Endothelial cell of umbilical vein (primary cell): ENCODE results near the gene SCD. TPM values are rescaled to one million over a fixed set of nuclear protein-coding genes. Genes with fewer than 3 reads are reported as not detected.

Experiments
- BruUV-seq: library from RNA; stranded (reverse); fragments of 400-500 nt; replicated peaks from 2 replicates; lab custom pipeline; 2021; lab: Mats Ljungman, UMichigan
- CTCF ChIA-PET: fragments of 300-600, 350-600 bp; sonication (Branson Sonifier 250); formaldehyde crosslinking; loops from one replicate; lab custom pipeline; 2021; ENCODE audit warnings: antibody characterized with exemption, inconsistent platforms; lab: Charles Lee
- POLR2A ChIA-PET: fragments of 300-600, 350-600 bp; sonication (Branson Sonifier 250); formaldehyde crosslinking; loops from one replicate; lab custom pipeline; 2021; ENCODE audit warnings: antibody characterized with exemption, inconsistent platforms; lab: Charles Lee
- DNase-seq: peaks from one replicate; pipeline ENCODE4 v3.0.0-alpha.2; 2011; ENCODE audit warnings: low read depth, low spot score
- FAIRE-seq: peaks from 2 replicates; lab custom pipeline; 2011; peaks lifted over from hg19 to GRCh38; lab: Jason Lieb, UNC
- H2AFZ ChIP-seq: 2 replicates; pipeline ENCODE4 v1.6.0; 2012; ENCODE audit warnings: low read depth, low read length, control low read depth, inconsistent platforms
- H3K27ac ChIP-seq: 2 replicates; pipeline ENCODE4 v1.5.1; 2011; ENCODE audit warnings: low read depth, mild to moderate bottlenecking, control low read depth, low read length, moderate library complexity; ENCODE audit not compliant: insufficient read depth
- H3K27me3 ChIP-seq, 2 experiments: 2 replicates each; pipeline versions ENCODE4 v1.6.0 to v1.6.1; 2011; ENCODE audit warnings: low read length in 2 of 2, mixed read lengths in 1 of 2; ENCODE audit not compliant: control insufficient read depth in 2 of 2, insufficient read depth in 2 of 2
- H3K36me3 ChIP-seq, 2 experiments: 2 replicates in 1 of 2; 3 replicates in 1 of 2; pipeline ENCODE4 v1.5.1; 2011; ENCODE audit warnings: low read length in 2 of 2, mild to moderate bottlenecking in 1 of 2, moderate library complexity in 1 of 2; ENCODE audit not compliant: control insufficient read depth in 2 of 2, insufficient read depth in 2 of 2; ENCODE audit errors: extremely low read depth in 1 of 2
- H3K4me1 ChIP-seq: 3 replicates; pipeline ENCODE4 v1.5.1; 2011; ENCODE audit warnings: mild to moderate bottlenecking, low read length; ENCODE audit not compliant: control insufficient read depth, insufficient read depth; ENCODE audit errors: extremely low read depth
- H3K4me2 ChIP-seq: 2 replicates; pipeline ENCODE4 v1.6.1; 2011; ENCODE audit warnings: low read length, control low read depth, mixed read lengths; ENCODE audit not compliant: insufficient read depth
- H3K4me3 ChIP-seq, 3 experiments: fragments of 200-600 bp in 1 of 3; sonication (generic), shearing (Covaris generic) in 1 of 3; replicated peaks in 1 of 3; 2 replicates each; pipeline ENCODE4 v1.5.1; 2011 to 2016; ENCODE audit warnings: control low read depth in 3 of 3, low read length in 3 of 3, mild to moderate bottlenecking in 2 of 3, inconsistent platforms in 1 of 3, low read depth in 1 of 3, moderate library complexity in 1 of 3; ENCODE audit not compliant: insufficient read depth in 1 of 3
- H3K79me2 ChIP-seq: 2 replicates; pipeline ENCODE4 v1.6.0; 2012; ENCODE audit warnings: low read length, inconsistent platforms; ENCODE audit not compliant: control insufficient read depth, insufficient read depth
- H3K9ac ChIP-seq: replicated peaks from 2 replicates; pipeline ENCODE3; 2011; ENCODE audit warnings: low read length, control low read depth; ENCODE audit not compliant: insufficient read depth; ENCODE audit errors: extremely low read depth
- H3K9me1 ChIP-seq: replicated peaks from 3 replicates; pipeline ENCODE4 v1.6.0; 2011; ENCODE audit warnings: mild to moderate bottlenecking, low read length; ENCODE audit not compliant: control insufficient read depth, insufficient read depth; ENCODE audit errors: extremely low read depth
- H3K9me3 ChIP-seq: replicated peaks from 2 replicates; pipeline ENCODE4 v1.5.1; 2012; ENCODE audit warnings: low read length, inconsistent platforms; ENCODE audit not compliant: control insufficient read depth, insufficient read depth
- H4K20me1 ChIP-seq: replicated peaks from 2 replicates; pipeline ENCODE3; 2011; ENCODE audit warnings: mild to moderate bottlenecking, low read length; ENCODE audit not compliant: control insufficient read depth, insufficient read depth; ENCODE audit errors: extremely low read depth
- CTCF ChIP-seq, 2 donors: IDR thresholded peaks; 1 replicate in 1 of 2; 2 replicates in 1 of 2; pipeline ENCODE4 v1.5.1; 2011; ENCODE audit warnings: low read length in 2 of 2, mild to moderate bottlenecking in 2 of 2, moderate library complexity in 2 of 2, control low read depth in 1 of 2, inconsistent platforms in 1 of 2, low read depth in 1 of 2; ENCODE audit not compliant: insufficient read depth in 1 of 2; ENCODE audit errors: extremely low read depth in 1 of 2
- EZH2 ChIP-seq: IDR thresholded peaks from 2 replicates; pipeline ENCODE4 v1.6.1; 2012; ENCODE audit warnings: borderline replicate concordance, low read depth, mild to moderate bottlenecking, moderate library complexity, low read length, inconsistent platforms; ENCODE audit not compliant: severe bottlenecking
- FOS ChIP-seq: IDR thresholded peaks from 2 replicates; pipeline ENCODE4 v1.6.1; 2011; ENCODE audit warnings: mild to moderate bottlenecking, low read length, moderate library complexity, borderline replicate concordance; ENCODE audit not compliant: insufficient read depth
- GATA2 ChIP-seq: IDR thresholded peaks from 2 replicates; pipeline ENCODE4 v1.7.0; 2011; ENCODE audit warnings: low read depth, mild to moderate bottlenecking, moderate library complexity, mixed read lengths, low read length; ENCODE audit not compliant: insufficient read length, insufficient read depth
- JUN ChIP-seq: IDR thresholded peaks from 2 replicates; pipeline ENCODE4 v1.6.1; 2011; ENCODE audit warnings: borderline replicate concordance, low read depth; ENCODE audit not compliant: insufficient read length, insufficient read depth
- MAX ChIP-seq: IDR thresholded peaks from 2 replicates; pipeline ENCODE4 v1.6.1; 2011; ENCODE audit not compliant: insufficient read depth, insufficient read length
- MYC ChIP-seq: IDR thresholded peaks from one replicate; pipeline ENCODE4 v1.6.1; 2011; ENCODE audit warnings: mild to moderate bottlenecking, low read depth, low read length
- POLR2A ChIP-seq: IDR thresholded peaks from 2 replicates; pipeline ENCODE4 v1.6.1; 2012; ENCODE audit warnings: low read depth, mild to moderate bottlenecking, control low read depth, low read length
- POLR2AphosphoS5 ChIP-seq: IDR thresholded peaks from 2 replicates; pipeline ENCODE4 v1.6.1; 2012; ENCODE audit warnings: low read depth, mild to moderate bottlenecking, control low read depth, low read length, moderate library complexity; ENCODE audit not compliant: insufficient read depth
- dilution Hi-C: fragments of 300-500 bp; cut with MboI; formaldehyde crosslinking; loops from one replicate; pipeline ENCODE4 v1.15.0; 2019; ENCODE audit warnings: low sequenced_read_pairs; ENCODE audit not compliant: extremely low pct_ligation_motif_present
- intact Hi-C: fragments of 100-400 bp; cut with micrococcal nuclease; formaldehyde crosslinking; loops from one replicate; pipeline ENCODE4 v1.10.0; 2022
- polyA plus RNA-seq, 4 experiments: library from polyadenylated mRNA; depleted of rRNA in 3 of 4; stranded (reverse) in 3 of 4; unstranded in 1 of 4; fragments of >200 nt; gene quantifications; 2 replicates each; pipeline versions ENCODE4 v1.2.1 to v1.2.3, GENCODE V29; 2011 to 2012; ENCODE audit warnings: missing spikeins in 1 of 4
- total RNA-seq: library from RNA; stranded (reverse); gene quantifications from 2 replicates; pipeline ENCODE4 v1.2.3, GENCODE V29; 2021

Gene SCD
- total and polyA plus RNA-seq, 2 donors (not counting 3 experiments of a cell fraction or from before 2014, with no cell fraction given): 258 to 426 TPM

GRCh38 chr10:100371482-100372027 is 24.5 kb downstream of the SCD start:
- H3K9ac ChIP-seq: peak overlapping the region; percentile 20
- no peaks in the 10 kb centered on the region for H4K20me1 ChIP-seq
- H3K4me3 ChIP-seq: no peak overlapping the region
- H2AFZ ChIP-seq: peak overlapping the region; percentile 46
- no peaks in the 10 kb centered on the region for H3K9me3 ChIP-seq
- peak overlapping the region; percentile 51 for H3K27ac ChIP-seq
- POLR2A ChIA-PET: interaction anchor here (0.7 to 1.3 kb wide), 3 partner anchors 10 to 25 kb away, joined by 3 to 17 read pairs (median 3); partner anchors contain the start of gene SCD
- no peak for FAIRE-seq
- no peak for DNase-seq
- H3K4me1 ChIP-seq: peaks cover 48% of the 10 kb centered on the region
- BruUV-seq: no TSS peak
- intact Hi-C loops: loop anchor here (2.0 to 5.0 kb wide), 3 partner anchors 13 to 541 kb away; partner anchors contain the start of genes ERLIN1 and SLF2
- no peaks in the 10 kb centered on the region for H3K9me1 ChIP-seq
- dilution Hi-C loops: no loop called here
- H3K36me3 ChIP-seq: no peaks in the 10 kb centered on the region
- H3K79me2 ChIP-seq: peaks cover 7% of the 10 kb centered on the region
- H3K4me2 ChIP-seq: peak overlapping the region; percentile 25
- H3K27me3 ChIP-seq: no peaks in the 10 kb centered on the region
- TF ChIP-seq MYC (no peak), POLR2A (no peak), GATA2 (no peak), MAX (no peak), CTCF (IDR thresholded peaks at IDR 0.05; ENCODE audit: extremely low read depth in 1 of 2, insufficient read depth in 1 of 2, low read depth in 1 of 2, low read length in 2 of 2) (no peak), POLR2AphosphoS5 (no peak), JUN (no peak), FOS (no peak), EZH2 (no peak)
- CTCF ChIA-PET: interaction anchor here (0.5 to 2.0 kb wide), 10 partner anchors 12 to 147 kb away, joined by 3 to 8 read pairs (median 3); partner anchors contain the start of gene SCD
